Erythroblast (primary cell): ENCODE measurements around the gene HIRA.

Experiments
- GATA1 ChIP-seq: IDR thresholded peaks from 2 replicates; pipeline ENCODE4 v1.6.1; 2011; ENCODE audit warnings: low read depth, mild to moderate bottlenecking, control low read depth, low read length, moderate library complexity
- POLR2A ChIP-seq: IDR thresholded peaks from 2 replicates; pipeline ENCODE4 v1.6.1; 2011; ENCODE audit warnings: mild to moderate bottlenecking, low read length

DNA sequence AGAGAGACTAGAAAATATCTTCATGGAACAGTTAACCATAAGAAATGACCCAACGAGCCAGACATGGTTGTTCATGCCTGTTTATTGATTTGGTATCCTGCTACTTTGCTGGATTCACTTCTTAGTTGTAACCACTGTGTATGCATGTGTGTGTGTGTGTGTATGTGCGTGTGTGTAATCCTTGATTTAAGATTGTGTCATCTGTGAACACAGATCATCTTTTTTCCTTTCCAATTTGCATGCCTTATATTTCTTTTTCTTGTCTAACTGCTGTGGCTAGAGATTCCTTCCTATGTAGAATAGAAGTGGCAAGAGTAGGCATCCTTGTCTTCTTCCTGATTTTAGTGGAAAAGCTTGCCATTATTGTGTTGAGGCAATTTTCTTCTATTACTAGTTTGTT is 123.7 kb downstream of the HIRA start:
- TF ChIP-seq POLR2A (no peak), GATA1 (no peak)
